Ammon's horn (tissue), 1 donor: ENCODE results near the gene TOGARAM1.

Experiments
- DNase-seq: peaks from one replicate; pipeline ENCODE4 v3.0.0-alpha.2; 2016; ENCODE audit warnings: low spot score

The TOGARAM1 gene

GRCh38 chr14:45094275-45094674 is 132.3 kb downstream of the TOGARAM1 start:
- DNase-seq = no peak

- no peak for DNase-seq
Measured at GRCh38 chr14:45095143-45095542, 133.2 kb downstream of the TOGARAM1 start.

- no peak for DNase-seq
Measured at GRCh38 chr14:45096218-45096617, 134.2 kb downstream of the TOGARAM1 start.

- DNase-seq = no peak
Measured at GRCh38 chr14:45103806-45104205, 141.8 kb downstream of the TOGARAM1 start.

- DNase-seq = no peak
Measured at GRCh38 chr14:45104561-45104960, 142.6 kb downstream of the TOGARAM1 start.

- DNase-seq = no peak
Measured at GRCh38 chr14:45112896-45113781, 151.1 kb downstream of the TOGARAM1 start.

- no peak for DNase-seq
Measured at GRCh38 chr14:45114327-45114726, 152.3 kb downstream of the TOGARAM1 start.

GRCh38 chr14:45118594-45118993 is 156.6 kb downstream of the TOGARAM1 start:
- DNase-seq = no peak

GRCh38 chr14:45120096-45120495 is 158.1 kb downstream of the TOGARAM1 start:
- no peak for DNase-seq

- DNase-seq = no peak
Measured at GRCh38 chr14:45123271-45123670, 161.3 kb downstream of the TOGARAM1 start.
